Neutrophil (primary cell): ENCODE results near the gene ZBTB21.

ENCODE experiments used
- H3K27ac ChIP-seq: fragments of 200-600 bp; sonication (generic); 2 replicates; pipeline ENCODE4 v1.5.1; 2016; ENCODE audit warnings: mild to moderate bottlenecking, moderate library complexity
- H3K27me3 ChIP-seq: fragments of 200-600 bp; sonication (generic); 2 replicates; pipeline ENCODE4 v1.6.0; 2016; ENCODE audit warnings: mild to moderate bottlenecking
- H3K36me3 ChIP-seq: fragments of 200-600 bp; sonication (generic); 2 replicates; pipeline ENCODE4 v1.5.1; 2017
- H3K4me1 ChIP-seq, 2 experiments: fragments of 200-600 bp in 1 of 2; sonication (generic) in 1 of 2; 1 replicate in 1 of 2; 2 replicates in 1 of 2; pipeline versions ENCODE4 v1.5.1 to v1.6.1; 2013 to 2016; ENCODE audit warnings: low read depth in 1 of 2, low read length in 1 of 2, mild to moderate bottlenecking in 1 of 2, moderate library complexity in 1 of 2; ENCODE audit not compliant: control insufficient read depth in 1 of 2, insufficient read depth in 1 of 2
- H3K4me3 ChIP-seq, 2 experiments: fragments of 200-600 bp in 1 of 2; sonication (generic) in 1 of 2; 1 replicate in 1 of 2; 2 replicates in 1 of 2; pipeline ENCODE4 v1.5.1; 2013 to 2016; ENCODE audit warnings: low read depth in 1 of 2, low read length in 1 of 2, mild to moderate bottlenecking in 1 of 2, moderate library complexity in 1 of 2
- H3K9me3 ChIP-seq: fragments of 200-600 bp; sonication (generic); 2 replicates; pipeline ENCODE4 v1.5.1; 2016
- TF ChIP-seq, protein P1 (sequence below): fragments of 200-600 bp; sonication (generic); IDR thresholded peaks from 2 replicates; pipeline ENCODE4 v1.5.1; 2016; ENCODE audit warnings: antibody characterized with exemption

ZBTB21 gene

GRCh38 chr21:42012344-42012743, 2.2 kb upstream of the ZBTB21 start:
- Histone ChIP-seq H3K9me3 (no peaks in the 10 kb centered on the region), H3K27ac (no peak overlapping the region), H3K27me3 (peaks cover 47% of the 10 kb centered on the region), H3K4me1 (peaks cover 14 to 19% of the 10 kb centered on the region in 2 experiments), H3K4me3 (no peak overlapping the region), H3K36me3 (no peaks in the 10 kb centered on the region)
- TF ChIP-seq, protein P1, sequence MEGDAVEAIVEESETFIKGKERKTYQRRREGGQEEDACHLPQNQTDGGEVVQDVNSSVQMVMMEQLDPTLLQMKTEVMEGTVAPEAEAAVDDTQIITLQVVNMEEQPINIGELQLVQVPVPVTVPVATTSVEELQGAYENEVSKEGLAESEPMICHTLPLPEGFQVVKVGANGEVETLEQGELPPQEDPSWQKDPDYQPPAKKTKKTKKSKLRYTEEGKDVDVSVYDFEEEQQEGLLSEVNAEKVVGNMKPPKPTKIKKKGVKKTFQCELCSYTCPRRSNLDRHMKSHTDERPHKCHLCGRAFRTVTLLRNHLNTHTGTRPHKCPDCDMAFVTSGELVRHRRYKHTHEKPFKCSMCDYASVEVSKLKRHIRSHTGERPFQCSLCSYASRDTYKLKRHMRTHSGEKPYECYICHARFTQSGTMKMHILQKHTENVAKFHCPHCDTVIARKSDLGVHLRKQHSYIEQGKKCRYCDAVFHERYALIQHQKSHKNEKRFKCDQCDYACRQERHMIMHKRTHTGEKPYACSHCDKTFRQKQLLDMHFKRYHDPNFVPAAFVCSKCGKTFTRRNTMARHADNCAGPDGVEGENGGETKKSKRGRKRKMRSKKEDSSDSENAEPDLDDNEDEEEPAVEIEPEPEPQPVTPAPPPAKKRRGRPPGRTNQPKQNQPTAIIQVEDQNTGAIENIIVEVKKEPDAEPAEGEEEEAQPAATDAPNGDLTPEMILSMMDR, result no peak

DNA sequence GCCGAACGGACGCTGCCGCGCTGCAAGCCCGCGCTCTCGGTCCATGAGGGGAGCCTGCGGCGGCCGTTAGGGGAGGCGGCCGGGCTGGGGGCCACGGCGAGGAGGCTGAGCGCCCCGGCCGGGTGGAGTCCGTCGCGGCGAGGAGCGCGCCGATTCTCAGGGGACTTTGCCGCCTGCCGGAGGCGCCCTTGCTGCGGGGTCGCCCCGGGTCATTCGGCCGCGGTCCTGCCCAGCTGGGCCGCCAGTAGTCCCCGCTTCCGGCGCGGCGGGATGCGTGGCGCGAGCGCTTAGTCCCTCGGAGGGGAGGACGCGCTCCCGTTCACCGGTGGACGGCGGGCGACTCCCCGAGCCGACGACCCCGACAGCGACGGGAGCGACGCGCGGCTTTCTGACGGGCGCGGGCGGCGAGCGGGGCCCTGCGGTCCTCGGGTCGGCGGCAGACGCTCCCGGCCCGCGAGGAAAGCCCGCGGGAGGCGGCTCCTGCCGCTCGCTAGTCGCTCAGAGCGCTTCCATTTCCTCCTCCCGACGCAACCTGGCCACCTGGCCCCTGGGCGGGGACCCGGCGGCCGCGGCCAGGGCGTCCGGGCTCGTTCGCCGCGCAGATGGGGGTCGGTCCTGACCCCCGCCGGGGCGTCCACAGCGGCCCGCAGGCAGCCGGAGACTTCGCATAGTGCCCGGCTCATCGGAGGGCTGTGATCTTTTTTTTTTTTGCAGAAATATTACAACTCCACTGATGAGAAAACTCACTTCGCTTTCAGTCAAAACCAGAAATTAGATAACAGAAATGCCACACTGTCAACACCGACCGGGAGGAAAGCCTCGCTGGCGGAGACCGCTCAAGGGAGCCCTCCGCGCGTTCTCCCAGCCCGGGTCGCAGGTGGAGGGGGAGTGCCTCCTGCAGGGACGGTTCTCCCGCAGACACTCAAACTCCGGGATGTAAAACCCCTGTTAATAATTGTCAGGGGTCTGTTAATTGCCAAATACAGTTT, 641 bp upstream of the ZBTB21 start:
- Histone ChIP-seq H3K27me3 (peaks cover 47% of the 10 kb centered on the region), H3K4me3 (peak overlapping the region; percentile 83 to 93), H3K4me1 (peaks cover 14 to 19% of the 10 kb centered on the region in 2 experiments), H3K9me3 (no peaks in the 10 kb centered on the region), H3K27ac (peak overlapping the region; percentile 95), H3K36me3 (no peaks in the 10 kb centered on the region)
- TF ChIP-seq, protein P1, result no peak

- peaks cover 47% of the 10 kb centered on the region for H3K27me3 ChIP-seq
- no peaks in the 10 kb centered on the region for H3K36me3 ChIP-seq
- no peaks in the 10 kb centered on the region for H3K9me3 ChIP-seq
- peak overlapping the region; percentile 83 to 93 for H3K4me3 ChIP-seq
- H3K27ac ChIP-seq, result peak overlapping the region; percentile 95
- TF ChIP-seq, protein P1, result no peak
- H3K4me1 ChIP-seq, result peaks cover 14 to 19% of the 10 kb centered on the region in 2 experiments
Measured at GRCh38 chr21:42009018-42009830, 936 bp downstream of the ZBTB21 start.

DNA sequence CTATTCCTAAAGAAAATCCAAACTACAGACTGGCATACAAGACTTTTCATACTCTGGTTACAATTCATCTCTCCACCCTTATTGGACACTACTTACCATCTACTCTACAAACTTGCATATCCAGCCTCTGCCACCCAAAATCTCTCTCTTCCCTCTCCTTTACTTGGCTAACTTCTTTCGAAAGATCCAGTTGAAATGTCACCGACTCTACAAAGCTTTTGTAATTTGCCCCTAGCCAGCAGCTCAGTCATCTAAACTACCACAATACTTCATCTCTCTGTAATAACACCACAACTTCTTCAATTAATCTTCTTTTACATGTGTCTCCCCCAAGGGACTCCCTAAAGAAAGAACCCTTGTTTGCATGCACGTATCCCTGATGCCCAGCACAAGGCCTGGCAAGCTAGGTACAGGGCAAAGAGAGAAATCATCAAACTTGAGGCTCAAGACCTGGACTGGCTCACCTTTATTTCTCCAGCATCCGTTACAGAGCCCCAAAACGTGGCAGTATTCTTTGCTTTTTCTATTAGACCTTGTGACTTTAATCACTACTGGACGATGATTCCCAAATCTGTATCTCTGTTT, 2.7 kb downstream of the ZBTB21 start:
- H3K9me3 ChIP-seq, result no peaks in the 10 kb centered on the region
- TF ChIP-seq, protein P1, result no peak
- no peaks in the 10 kb centered on the region for H3K36me3 ChIP-seq
- H3K27ac ChIP-seq, result no peak overlapping the region
- H3K4me1 ChIP-seq, result peaks cover 14 to 19% of the 10 kb centered on the region in 2 experiments
- H3K4me3 ChIP-seq, result no peak overlapping the region
- H3K27me3 ChIP-seq, result peaks cover 39% of the 10 kb centered on the region

- Histone ChIP-seq H3K4me3 (no peak overlapping the region), H3K36me3 (no peaks in the 10 kb centered on the region), H3K27me3 (peaks cover 32% of the 10 kb centered on the region), H3K4me1 (peaks cover 14 to 19% of the 10 kb centered on the region in 2 experiments), H3K9me3 (no peaks in the 10 kb centered on the region), H3K27ac (no peak overlapping the region)
- TF ChIP-seq, protein P1, result no peak
Measured at GRCh38 chr21:42006765-42007164, 3.4 kb downstream of the ZBTB21 start.
